Camera-type eye (tissue), 1 donor: ENCODE data around the gene DMAP1. TPM values are rescaled to one million over a fixed set of nuclear protein-coding genes. Genes with fewer than 3 reads are reported as not detected.

Experiments used
- total RNA-seq: library from RNA; depleted of rRNA; stranded (reverse); fragments of >200 nt; gene quantifications from one replicate; pipeline ENCODE4 v1.2.3, GENCODE V29; 2014

The DMAP1 gene
- 52.7 TPM for total RNA-seq

GRCh38 chr1:44213222-44214112 is at the start of gene DMAP1:
TSS of gene DMAP1 (plus strand) at chr1:44213471. CDS start at chr1:44213754, 283 bp downstream.

Other genes starting within 250 kb of the DMAP1 start
- 12.8 TPM for gene DPH2, start 243.5 kb upstream of the DMAP1 start, total RNA-seq
- 76.0 TPM for gene ATP6V0B, start 238.5 kb upstream of the DMAP1 start, total RNA-seq
- gene B4GALT2, start 234.3 kb upstream of the DMAP1 start, total RNA-seq, result 33.9 TPM
- 4.3 TPM for gene CCDC24, start 221.9 kb upstream of the DMAP1 start, total RNA-seq
- gene SLC6A9, start 182.0 kb upstream of the DMAP1 start, total RNA-seq, result 35.0 TPM
- not detected for gene KLF17, start 94.7 kb upstream of the DMAP1 start, total RNA-seq
- gene KLF18, start 71.8 kb upstream of the DMAP1 start, total RNA-seq, result not detected
- 54.4 TPM for gene ERI3, start 141.8 kb downstream of the DMAP1 start, total RNA-seq
- 62.4 TPM for gene RNF220, start 191.8 kb downstream of the DMAP1 start, total RNA-seq